ENCODE measurements around the gene KCNN3. TPM values are rescaled to one million over a fixed set of nuclear protein-coding genes. Genes with fewer than 3 reads are reported as not detected.

The KCNN3 gene
- total and polyA plus RNA-seq, 2 of the 13 experiments (the other 11 are each of a cell fraction or from before 2014, with no cell fraction given) = not detected

GRCh38 chr1:154888757-154889156 is 18.7 kb upstream of the KCNN3 start (continued):
- TF ChIP-seq ZHX1 (CRISPR knock-in tag; IDR thresholded peaks at IDR 0.05; ENCODE audit: low read depth) (no peak), U2AF1 (optimal IDR thresholded peaks at IDR 0.05; ENCODE audit: low read depth, low read length) (no peak)

- Histone ChIP-seq H3K4me2 (ENCODE audit: low read depth, low read length) (no peak overlapping the region), H2AFZ (ENCODE audit: low read length) (no peak overlapping the region), H3K79me2 (ENCODE audit: insufficient read depth, low read length) (no peaks in the 10 kb centered on the region), H3K4me1 (ENCODE audit: insufficient read depth, low read length) (peaks cover 33% of the 10 kb centered on the region), H4K20me1 (ENCODE audit: insufficient read depth, low read length) (no peaks in the 10 kb centered on the region), H3K9me3 (ENCODE audit: low read length) (no peaks in the 10 kb centered on the region), H3K36me3 (replicated peaks in 1 of 2; ENCODE audit: control insufficient read depth in 1 of 2, insufficient read depth in 2 of 2, low read length in 2 of 2) (no peaks in the 10 kb centered on the region), H3K27ac (ENCODE audit: extremely low read length, insufficient read depth, low read length) (no peak overlapping the region), H3K9ac (ENCODE audit: insufficient read depth, low read depth, low read length) (no peak overlapping the region), H3K27me3 (ENCODE audit: control insufficient read depth in 1 of 2, insufficient read depth in 2 of 2, low read length in 2 of 2) (peaks cover 0 to 16% of the 10 kb centered on the region in 2 experiments; a peak in 4 of 5 replicates), H3K4me3 (replicated peaks in 1 of 3; ENCODE audit: insufficient read depth in 1 of 3, low read depth in 2 of 3, low read length in 3 of 3) (no peak overlapping the region)
- intact Hi-C loops (cut with micrococcal nuclease; ENCODE audit: unreplicated experiment) (no loop called here), in situ Hi-C loops (cut with HindIII; ENCODE audit: extremely low pct_ligation_motif_present, low pct_unique_long_range_greater_than_20kb) (no loop called here)
- ATAC-seq (no peak), FAIRE-seq (no peak), DNase-seq (ENCODE audit: low spot score) (no peak)
- ChIA-PET POLR2A (no interaction called here), CTCF (ENCODE audit: low intra/inter-chr PET ratio, low total read pairs) (no interaction called here)
- BruUV-seq (replicated peaks) = no TSS peak
- 38% methylated on average over 5 of the region's 5 CpGs for WGBS (ENCODE audit: low lambda C conversion rate)
- no peak for TF ChIP-seq SP2 (CRISPR knock-in tag; IDR thresholded peaks at IDR 0.05)
- TF ChIP-seq ZNF329 (CRISPR knock-in tag; IDR thresholded peaks at IDR 0.05; ENCODE audit: low read depth) = no peak
- TF ChIP-seq ARNT2 (CRISPR knock-in tag; IDR thresholded peaks at IDR 0.05; ENCODE audit: low read depth) = no peak
- TF ChIP-seq ZBTB14 (CRISPR knock-in tag; IDR thresholded peaks at IDR 0.05) = no peak
- TF ChIP-seq PRDM10 (CRISPR knock-in tag; IDR thresholded peaks at IDR 0.05; ENCODE audit: low read depth) = no peak
- no peak for TF ChIP-seq MNT (IDR thresholded peaks at IDR 0.05)
- TF ChIP-seq ZNF530 (CRISPR knock-in tag; IDR thresholded peaks at IDR 0.05; ENCODE audit: low read depth) = no peak
- no peak for TF ChIP-seq KDM2A (CRISPR knock-in tag; IDR thresholded peaks at IDR 0.05; ENCODE audit: borderline replicate concordance, low read depth)
- no peak for TF ChIP-seq NFIB (CRISPR knock-in tag; IDR thresholded peaks at IDR 0.05; ENCODE audit: borderline replicate concordance)
- no peak for TF ChIP-seq MYNN (CRISPR knock-in tag; IDR thresholded peaks at IDR 0.05; ENCODE audit: low read depth)
These were observed 16.4 kb upstream of the KCNN3 start for GRCh38 chr1:154886281-154887015.

Measured in HepG2 (cell line).